ENCODE data around the gene PRPF6.
A peak's percentile ranks its signal among the peaks of the same experiment; 100 is the strongest.

The PRPF6 gene

DNA sequence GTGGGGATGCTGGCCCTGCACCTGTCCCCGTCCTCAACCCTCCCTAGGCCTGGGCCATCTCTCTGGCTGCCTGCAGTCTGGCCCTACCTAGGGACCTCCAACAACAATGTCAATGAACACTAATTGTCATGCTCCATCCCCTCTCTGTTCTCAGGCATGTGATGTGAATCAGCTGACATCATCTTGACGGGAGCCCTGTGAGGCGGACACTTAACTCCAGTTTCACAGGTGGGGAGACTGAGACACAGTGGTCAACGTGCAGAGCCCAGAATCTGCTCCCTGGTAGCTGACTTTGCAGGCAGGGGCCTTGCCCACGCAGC is 81.3 kb downstream of the PRPF6 start:
- TF ChIP-seq, protein P1, sequence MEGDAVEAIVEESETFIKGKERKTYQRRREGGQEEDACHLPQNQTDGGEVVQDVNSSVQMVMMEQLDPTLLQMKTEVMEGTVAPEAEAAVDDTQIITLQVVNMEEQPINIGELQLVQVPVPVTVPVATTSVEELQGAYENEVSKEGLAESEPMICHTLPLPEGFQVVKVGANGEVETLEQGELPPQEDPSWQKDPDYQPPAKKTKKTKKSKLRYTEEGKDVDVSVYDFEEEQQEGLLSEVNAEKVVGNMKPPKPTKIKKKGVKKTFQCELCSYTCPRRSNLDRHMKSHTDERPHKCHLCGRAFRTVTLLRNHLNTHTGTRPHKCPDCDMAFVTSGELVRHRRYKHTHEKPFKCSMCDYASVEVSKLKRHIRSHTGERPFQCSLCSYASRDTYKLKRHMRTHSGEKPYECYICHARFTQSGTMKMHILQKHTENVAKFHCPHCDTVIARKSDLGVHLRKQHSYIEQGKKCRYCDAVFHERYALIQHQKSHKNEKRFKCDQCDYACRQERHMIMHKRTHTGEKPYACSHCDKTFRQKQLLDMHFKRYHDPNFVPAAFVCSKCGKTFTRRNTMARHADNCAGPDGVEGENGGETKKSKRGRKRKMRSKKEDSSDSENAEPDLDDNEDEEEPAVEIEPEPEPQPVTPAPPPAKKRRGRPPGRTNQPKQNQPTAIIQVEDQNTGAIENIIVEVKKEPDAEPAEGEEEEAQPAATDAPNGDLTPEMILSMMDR (IDR thresholded peaks at IDR 0.05; ENCODE audit: borderline replicate concordance, insufficient read depth, low read depth, low read length), result no peak
- no peak overlapping the region for H3K4me3 ChIP-seq (ENCODE audit: low read depth, low read length)

DNA sequence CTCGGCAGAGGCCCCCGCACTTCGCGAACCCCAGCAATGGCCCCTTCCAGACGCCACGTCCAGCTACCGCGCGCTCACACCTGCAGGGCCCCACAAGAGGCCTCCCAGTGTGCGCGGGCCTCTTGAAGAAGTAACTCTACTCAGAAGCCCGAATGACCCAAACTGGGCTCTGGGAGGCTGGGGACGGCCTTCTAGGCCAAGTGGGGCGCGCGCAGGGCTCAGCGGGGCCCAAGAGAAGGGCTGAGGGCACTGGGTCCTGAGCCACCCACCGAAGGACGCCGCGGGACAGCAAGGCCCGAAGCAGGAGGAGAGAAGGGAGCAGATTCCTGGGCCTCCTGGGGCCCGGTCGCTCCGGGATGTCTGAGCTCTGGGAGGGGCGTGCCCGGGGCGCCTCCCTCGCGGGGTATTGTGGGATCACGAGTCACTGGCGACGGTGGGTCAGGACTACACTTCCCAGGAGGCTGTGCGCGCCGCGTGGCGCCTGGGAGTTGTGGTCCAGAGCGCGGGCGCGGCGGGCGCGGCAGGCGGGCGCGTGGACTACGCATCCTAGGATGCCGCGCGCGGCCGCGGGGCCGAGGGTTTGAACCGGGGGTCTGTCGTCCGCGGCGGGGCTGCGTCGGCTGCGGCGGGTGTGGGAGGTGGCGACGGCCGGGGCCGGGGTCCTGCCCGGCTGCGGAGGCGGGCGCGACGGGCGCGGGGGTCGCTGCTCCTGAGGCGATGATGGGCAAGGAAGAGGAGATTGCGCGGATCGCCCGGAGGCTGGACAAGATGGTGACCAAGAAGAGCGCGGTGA is 81.9 kb downstream of the PRPF6 start, which contains the start of gene TCEA2:
Gene TCEA2, plus strand, starts transcription at position 603 of the 793 bp plus-strand sequence. Its CDS starts 115 bp downstream, at position 718.
- H3K4me3 ChIP-seq (ENCODE audit: low read depth, low read length), result peak within 1 kb of the TSS; percentile 70
- TF ChIP-seq, protein P1 (IDR thresholded peaks at IDR 0.05; ENCODE audit: borderline replicate concordance, insufficient read depth, low read depth, low read length), result no peak

DNA sequence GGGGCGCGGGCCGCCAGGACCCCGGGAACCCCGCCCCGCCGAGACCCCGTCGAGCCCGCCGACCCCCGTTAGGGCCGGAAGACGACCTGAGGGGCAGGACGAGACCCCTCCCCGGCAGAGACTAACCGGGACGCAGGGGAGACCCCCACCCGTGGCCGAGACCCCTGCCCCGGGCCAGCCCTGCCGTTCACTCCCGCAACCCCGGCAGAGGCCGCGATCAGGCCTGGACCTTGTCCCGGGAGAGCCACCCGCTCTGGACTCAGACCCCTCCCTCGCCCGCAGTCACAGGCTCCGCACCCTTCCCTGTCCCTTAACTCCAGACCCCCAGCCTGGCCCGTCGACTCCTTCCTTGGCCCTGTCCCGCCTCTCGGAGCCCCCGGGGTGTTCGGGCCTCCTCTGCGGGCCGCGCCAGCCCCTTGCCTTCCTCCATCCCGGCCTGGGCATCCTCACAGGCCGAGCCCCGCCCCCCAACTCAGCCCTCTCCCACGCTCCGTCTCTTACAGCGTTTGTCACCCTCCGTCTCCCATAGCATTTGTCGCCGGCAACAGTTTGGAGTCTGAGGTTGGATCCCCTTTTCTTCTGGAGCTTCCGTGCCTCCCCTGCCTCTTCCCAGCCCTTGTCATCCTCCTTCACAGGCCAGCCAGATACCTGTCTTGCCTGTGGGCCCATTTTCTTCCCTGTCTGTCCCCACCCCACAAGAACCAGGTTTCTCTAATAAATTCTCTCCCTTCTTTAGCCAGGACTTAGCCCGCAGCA is 82.6 kb downstream of the PRPF6 start:
- TF ChIP-seq, protein P1 (IDR thresholded peaks at IDR 0.05; ENCODE audit: borderline replicate concordance, insufficient read depth, low read depth, low read length), result no peak
- H3K4me3 ChIP-seq (ENCODE audit: low read depth, low read length), result peak overlapping the region; percentile 70

DNA sequence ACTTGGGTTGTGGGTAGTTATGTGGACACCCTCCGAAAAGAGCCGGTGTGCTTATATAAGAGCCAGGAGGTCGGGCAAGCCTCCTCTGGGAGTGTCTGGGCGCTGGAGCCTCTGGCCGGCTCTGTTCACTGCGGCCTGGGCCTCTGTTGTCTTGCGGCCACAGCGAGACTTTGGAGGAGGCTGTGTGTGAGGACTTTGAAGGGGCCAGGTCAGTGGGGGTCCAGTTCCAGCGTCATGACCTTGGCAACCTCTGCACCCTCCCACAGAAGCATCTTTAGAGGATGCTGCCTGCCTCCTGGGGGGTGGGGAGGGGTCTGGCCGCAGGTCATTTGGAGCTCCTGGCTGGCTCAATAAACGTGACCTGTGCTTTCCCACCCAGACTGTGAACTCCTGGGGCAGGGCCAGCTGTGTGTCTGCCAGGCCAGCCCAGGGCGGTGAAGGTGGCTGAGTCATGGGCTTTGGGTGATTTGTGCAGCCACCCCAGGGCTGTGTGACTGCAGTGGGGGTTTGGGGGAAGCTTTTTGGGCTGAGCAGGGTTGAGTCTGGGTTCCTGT is 83.3 kb downstream of the PRPF6 start:
- TF ChIP-seq, protein P1 (IDR thresholded peaks at IDR 0.05; ENCODE audit: borderline replicate concordance, insufficient read depth, low read depth, low read length), result no peak
- no peak overlapping the region for H3K4me3 ChIP-seq (ENCODE audit: low read depth, low read length)

DNA sequence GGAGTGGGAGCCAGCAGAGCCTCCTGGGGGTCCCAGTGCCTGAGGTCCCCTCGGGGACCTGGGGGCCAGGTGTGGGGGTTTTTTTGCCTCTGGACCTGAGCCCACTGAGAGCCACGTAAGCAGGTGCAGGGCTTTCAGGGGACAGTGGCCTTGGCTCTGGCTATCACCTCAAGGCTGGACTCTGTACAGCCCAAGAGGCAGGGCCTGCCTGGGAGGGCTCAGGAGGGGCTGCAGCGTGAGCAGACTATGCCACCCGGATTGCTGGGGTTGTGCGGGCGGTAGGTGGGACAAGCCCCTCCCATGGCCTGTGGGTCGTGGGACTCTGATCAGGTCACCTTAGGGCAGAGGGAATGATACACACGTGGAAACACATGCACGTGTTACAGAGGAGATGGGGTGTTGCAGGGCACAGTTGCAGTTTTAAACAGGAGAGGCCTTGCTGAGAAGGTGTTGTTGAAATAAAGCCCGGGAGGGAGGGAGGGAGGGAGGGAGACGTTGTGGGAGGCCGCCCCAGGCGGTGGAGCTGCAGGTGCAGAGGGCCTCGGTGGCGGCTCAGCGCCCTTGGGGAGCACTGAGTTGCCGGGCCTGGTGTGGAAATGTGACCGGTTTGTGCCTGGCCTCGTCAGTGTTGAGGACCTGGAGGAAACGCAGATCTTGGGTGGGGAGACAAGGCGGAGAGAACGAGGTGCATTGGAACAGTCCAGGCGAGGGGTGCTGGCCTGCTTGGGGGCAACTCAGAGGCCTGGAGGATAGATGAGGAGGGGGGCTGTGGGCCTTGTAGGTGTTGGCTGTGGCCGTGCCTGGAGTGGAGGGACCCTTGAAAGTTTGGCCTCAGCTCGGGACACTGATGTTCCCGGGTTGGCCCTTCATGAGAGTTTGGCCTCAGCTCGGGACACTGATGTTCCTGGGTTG is 84.4 kb downstream of the PRPF6 start:
- TF ChIP-seq, protein P1 (IDR thresholded peaks at IDR 0.05; ENCODE audit: borderline replicate concordance, insufficient read depth, low read depth, low read length), result no peak
- H3K4me3 ChIP-seq (ENCODE audit: low read depth, low read length), result no peak overlapping the region

DNA sequence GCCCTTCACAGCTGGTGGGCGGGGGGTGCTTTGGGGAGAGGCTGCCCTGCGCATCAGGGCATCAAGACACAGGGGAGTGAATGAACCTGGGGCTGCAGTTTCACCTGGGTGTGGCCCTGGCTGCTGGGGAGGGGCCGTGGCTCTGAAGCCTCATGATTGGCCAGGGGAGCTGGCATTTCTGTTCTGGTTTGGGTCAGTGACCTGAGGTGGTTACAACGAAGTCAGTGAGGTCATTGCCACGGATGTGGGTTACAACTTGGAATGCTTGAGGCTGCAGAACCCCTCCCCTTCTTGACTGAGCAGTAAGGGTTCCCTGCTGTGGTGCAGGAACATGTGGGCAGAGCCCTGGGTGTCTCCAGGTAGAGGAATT is 85.0 kb downstream of the PRPF6 start:
- H3K4me3 ChIP-seq (ENCODE audit: low read depth, low read length), result no peak overlapping the region

More for the DNA sequence above, 85.0 kb downstream of the PRPF6 start:
- TF ChIP-seq, protein P1 (IDR thresholded peaks at IDR 0.05; ENCODE audit: borderline replicate concordance, insufficient read depth, low read depth, low read length), result no peak
